Prostate gland (tissue), 2 donors: Measurements from ENCODE around the gene OR6F1.

Experiments used
- POLR2A ChIP-seq: fragments of 450-650 bp; IDR thresholded peaks from one replicate; pipeline ENCODE4 v1.6.1; 2016; ENCODE audit warnings: antibody characterized with exemption, mild to moderate bottlenecking
- POLR2AphosphoS5 ChIP-seq: sonication (generic); formaldehyde crosslinking; IDR thresholded peaks from one replicate; pipeline ENCODE4 v1.6.1; 2017; ENCODE audit warnings: antibody characterized with exemption
- TF ChIP-seq, protein P1 (sequence below), 4 experiments: fragments of 200-600 bp in 2 of 4; fragments of 450-650 bp in 2 of 4; sonication (generic) in 2 of 4; IDR thresholded peaks; 1 replicate in 3 of 4; 2 replicates in 1 of 4; pipeline ENCODE4 v1.5.1; 2016 to 2019; ENCODE audit warnings: antibody characterized with exemption in 4 of 4, mild to moderate bottlenecking in 2 of 4, moderate library complexity in 2 of 4

DNA sequence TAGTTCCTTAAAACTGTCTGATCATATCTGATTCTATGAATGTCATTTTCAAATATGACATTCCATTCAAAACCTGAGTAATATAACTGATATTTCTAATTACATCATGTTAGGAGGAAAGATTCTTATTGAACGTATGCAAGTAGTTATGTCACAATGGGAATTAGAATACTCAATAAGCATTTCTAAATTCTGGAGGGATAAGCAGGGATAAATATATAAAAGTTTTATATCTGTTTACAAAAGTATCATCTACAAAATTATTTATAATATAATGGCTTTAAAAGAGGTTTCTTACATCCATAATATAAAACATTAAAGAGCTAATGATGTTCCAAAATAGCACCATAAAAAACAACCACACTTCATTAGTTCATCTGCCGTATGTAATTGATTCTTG, 31.6 kb upstream of the OR6F1 start, which contains the start of gene OR14A2:
- TF ChIP-seq POLR2AphosphoS5, result no peak
- TF ChIP-seq POLR2A, result no peak
- TF ChIP-seq, protein P1, sequence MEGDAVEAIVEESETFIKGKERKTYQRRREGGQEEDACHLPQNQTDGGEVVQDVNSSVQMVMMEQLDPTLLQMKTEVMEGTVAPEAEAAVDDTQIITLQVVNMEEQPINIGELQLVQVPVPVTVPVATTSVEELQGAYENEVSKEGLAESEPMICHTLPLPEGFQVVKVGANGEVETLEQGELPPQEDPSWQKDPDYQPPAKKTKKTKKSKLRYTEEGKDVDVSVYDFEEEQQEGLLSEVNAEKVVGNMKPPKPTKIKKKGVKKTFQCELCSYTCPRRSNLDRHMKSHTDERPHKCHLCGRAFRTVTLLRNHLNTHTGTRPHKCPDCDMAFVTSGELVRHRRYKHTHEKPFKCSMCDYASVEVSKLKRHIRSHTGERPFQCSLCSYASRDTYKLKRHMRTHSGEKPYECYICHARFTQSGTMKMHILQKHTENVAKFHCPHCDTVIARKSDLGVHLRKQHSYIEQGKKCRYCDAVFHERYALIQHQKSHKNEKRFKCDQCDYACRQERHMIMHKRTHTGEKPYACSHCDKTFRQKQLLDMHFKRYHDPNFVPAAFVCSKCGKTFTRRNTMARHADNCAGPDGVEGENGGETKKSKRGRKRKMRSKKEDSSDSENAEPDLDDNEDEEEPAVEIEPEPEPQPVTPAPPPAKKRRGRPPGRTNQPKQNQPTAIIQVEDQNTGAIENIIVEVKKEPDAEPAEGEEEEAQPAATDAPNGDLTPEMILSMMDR (IDR thresholded peaks at IDR 0.05), result no peak
